HEK293T (cell line): Measurements from ENCODE around the gene APP.

Source experiments
- BHLHE40 ChIP-seq: fragments of 450-650 bp; IDR thresholded peaks from 2 replicates; pipeline ENCODE4 v1.6.1; 2016; ENCODE audit warnings: mild to moderate bottlenecking, moderate library complexity, borderline replicate concordance
- FOXK2 ChIP-seq: fragments of 450-650 bp; IDR thresholded peaks from 2 replicates; pipeline ENCODE4 v1.6.1; 2016; ENCODE audit warnings: mild to moderate bottlenecking
- FOXM1 ChIP-seq: fragments of 450-650 bp; IDR thresholded peaks from 2 replicates; pipeline ENCODE4 v1.6.1; 2017; ENCODE audit warnings: mild to moderate bottlenecking, borderline replicate concordance
- ZNF384 ChIP-seq: fragments of 450-650 bp; IDR thresholded peaks from 2 replicates; pipeline ENCODE4 v1.6.1; 2016

GRCh38 chr21:26159869-26160268 lies 10.7 kb downstream of the APP start:
- TF ChIP-seq BHLHE40 (no peak), FOXK2 (no peak), ZNF384 (no peak), FOXM1 (no peak)
